NCI-H524 (cell line): ENCODE measurements around the gene PRDM5.
"Not testable (repeated sequence)": the region's sequence is repeated elsewhere in the genome, so short reads cannot be mapped to it uniquely, and the experiment has no call there.

Experiments
- DNase-seq, 2 experiments: peaks; one replicate each; lab custom pipeline; 2025; lab: John Stamatoyannopoulos, UW

Gene PRDM5

DNA sequence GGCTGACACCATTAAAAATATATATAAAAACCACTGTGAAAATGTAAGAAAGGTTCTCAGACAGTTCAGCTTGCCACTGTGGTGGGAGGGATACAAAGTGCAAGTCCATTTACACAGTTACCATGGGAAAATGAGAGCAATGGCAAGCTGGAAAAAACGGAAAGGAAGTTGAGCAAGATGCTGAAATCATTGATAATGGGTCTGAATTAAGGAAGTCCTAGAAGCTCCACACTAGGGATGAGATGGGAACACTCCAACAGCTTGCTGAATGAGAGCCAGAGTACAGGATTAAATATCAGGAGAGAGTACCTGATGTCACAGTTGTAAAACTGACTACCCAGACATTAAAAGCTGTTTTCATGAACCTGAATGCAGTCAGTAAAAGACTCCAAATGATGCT, 218.6 kb downstream of the PRDM5 start:
- DNase-seq, result peak; percentile 11 to 42

DNA sequence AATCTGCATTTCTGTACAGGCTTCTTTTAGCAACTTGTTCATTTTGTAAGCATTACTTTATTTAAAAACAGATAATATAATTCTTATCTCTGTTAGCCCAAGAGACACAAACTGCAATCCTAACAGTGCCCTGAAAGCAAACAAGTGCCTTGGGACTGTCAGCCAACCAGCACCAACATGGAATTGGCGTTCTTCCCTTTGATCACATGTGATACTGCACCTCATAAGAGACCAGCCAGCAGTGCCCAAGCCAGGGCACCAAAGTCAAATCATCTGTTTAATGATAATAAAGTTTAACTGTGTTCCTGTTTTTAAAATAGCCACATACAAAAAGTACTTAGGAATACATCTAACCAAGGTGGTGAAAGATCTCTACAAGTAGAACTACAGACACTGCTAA, 223.2 kb downstream of the PRDM5 start:
- no peak for DNase-seq

DNA sequence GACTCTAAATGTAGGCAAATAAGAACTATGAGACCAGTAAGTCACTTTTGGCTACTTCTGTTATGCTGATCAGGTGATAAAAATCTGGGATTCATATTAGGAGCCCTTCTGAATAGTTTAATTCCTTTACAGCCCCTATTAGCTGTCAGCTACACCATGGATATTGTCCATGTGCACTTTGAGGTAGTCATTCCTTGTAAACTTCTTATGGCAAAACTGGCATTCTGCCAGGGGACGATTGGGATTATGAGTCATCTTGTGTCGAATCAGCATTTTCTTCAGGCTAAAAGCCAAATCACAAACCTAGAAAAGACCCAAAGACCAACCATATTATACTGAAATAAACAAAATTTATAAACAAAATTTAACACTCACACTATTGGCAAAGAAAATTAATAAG, 227.6 kb downstream of the PRDM5 start:
- DNase-seq, result peak in 1 of 2 experiments; percentile 45

DNA sequence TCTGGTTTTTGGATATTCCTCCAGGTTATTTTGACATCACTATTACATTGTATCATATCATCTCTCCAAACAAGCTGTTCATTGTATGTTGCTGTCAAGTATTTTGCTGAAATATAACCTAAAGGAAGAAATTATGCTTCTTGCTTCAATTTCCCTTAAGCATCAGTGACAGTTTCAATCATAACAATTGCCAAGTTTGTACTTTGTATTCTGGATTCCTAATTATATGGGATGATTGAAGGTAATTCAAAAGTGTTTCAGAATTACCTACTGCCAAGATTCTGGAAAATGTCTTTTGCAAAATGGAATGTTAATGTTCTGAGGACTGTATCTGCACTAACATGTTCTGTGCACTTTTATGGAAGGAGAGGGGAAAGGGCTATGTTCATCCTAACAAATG, 228.7 kb downstream of the PRDM5 start:
- no peak for DNase-seq

DNA sequence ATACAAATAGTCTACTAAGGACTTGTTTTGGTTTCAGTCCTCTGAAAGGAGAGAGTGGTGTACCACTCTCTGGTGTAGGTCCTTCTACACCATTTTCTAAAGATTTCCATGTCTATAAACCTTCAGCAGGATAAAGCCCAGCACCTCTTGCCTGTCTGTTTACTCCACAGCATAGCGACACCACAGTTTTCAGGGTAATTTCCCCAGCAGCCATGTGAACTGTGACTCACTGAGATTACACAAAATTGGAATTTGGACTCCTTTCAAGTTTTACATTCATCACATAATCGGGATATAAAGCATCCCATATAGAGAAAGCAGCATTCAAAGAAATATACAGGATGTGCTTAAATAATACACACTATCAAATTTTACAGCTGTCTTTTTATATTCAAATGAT, 229.6 kb downstream of the PRDM5 start:
- no peak for DNase-seq

DNA sequence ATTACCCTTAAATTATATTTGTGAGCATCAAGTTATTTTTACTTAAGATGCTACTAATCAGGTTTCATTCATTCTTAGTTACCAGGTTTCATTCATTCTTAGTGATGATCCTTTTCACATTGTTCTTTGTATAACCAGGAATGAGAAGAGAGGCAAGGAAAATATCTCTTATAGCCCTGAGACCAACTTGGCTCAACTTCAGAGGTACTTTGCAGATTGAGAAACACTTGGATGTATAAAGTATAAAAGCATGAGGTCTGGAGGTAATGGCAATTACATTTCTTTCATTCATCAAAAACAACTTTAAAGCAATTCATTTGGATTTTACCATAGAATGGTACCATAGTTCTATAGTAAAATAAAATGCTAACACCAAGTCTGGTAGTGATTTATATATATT, 231.0 kb downstream of the PRDM5 start:
- no peak for DNase-seq

DNA sequence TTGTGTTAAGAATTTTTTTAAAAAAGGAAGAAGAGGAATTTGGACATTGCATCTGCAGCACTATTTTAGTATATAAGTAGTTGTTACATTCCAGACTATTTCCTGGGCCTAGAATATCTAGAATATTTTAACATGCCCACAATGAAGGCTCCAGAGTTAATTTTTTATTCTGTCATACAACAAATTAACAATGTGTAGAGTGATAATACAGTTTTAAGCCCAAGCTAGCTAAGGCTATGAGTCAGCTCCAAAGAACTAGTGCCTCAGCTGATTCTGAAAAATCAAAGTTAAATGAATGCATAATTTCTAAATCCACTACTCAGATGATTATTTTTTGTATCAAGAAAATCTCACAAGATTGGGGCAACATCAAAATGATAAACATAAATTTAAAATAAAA, 231.4 kb downstream of the PRDM5 start:
- no peak for DNase-seq

DNA sequence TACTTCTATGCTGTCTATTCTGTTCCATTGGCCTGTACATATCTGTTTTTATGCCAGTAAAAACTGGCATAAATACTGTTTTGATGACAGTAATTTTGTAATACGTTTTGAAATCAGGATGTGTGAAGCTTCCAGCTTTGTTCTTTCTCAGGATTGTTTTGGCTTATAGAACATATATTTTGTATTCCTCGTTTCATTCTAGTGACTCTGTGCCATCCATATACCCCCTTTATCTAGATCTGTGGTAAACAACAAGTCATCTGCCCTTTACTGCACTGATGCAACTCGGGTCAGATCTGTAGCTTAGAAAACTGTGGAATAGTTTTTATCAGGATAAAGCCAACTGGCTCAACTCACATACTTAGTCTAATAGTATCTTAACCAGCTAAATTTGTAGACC, 233.7 kb downstream of the PRDM5 start:
- no peak for DNase-seq

DNA sequence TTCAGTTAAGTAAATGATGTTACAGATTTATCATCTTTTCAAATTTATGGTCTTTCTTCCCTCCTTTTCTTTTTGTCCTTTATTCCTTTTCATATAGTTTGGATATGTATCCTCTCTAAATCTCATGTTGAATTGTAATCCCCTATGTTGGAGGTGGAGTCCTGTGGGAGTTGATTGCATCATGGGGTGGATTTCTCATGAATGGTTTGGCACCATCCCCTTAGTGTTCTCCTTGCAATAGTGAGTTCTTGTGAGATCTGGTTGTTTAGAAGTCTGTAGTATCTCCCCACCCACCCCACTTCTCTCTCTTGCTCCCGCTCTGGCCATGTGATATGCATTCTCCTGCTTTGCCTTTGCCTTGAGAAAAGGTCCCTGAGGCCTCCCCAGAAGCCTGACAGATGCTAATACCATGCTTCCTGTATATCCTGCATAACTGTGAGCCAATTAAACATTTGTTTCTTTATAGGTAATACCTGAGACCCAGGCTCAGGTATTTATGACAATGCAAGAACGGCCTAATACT, 236.7 kb downstream of the PRDM5 start:
- DNase-seq, result no peak

DNA sequence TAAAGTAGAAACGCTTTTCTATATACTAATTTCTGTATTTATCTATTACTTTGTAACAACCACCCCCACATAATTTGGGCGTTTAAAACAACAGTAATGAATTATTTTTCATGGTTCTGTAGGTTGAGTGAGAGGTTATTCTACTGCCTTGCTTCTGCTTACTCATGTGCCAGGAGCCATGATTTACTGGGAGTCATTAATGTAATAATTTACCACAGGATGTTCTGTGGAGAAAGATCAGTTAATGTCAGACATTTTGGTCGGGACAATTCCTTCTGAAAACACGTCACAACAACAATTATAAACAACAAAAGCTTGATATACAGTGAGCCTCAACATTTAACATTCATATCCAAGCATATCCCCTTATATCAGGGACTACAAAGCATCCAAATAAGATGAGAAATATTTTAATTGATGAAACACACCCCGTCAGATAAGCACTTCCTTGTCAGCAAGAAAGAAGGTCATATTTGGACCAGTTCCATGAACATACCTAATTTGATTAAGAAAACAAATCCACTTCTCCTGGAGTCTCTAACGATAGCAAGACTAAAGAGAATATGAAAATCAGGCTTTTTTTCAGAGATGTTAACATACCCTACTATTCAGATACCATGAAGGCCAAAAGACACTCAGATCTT, 238.5 kb downstream of the PRDM5 start:
- no peak for DNase-seq

DNA sequence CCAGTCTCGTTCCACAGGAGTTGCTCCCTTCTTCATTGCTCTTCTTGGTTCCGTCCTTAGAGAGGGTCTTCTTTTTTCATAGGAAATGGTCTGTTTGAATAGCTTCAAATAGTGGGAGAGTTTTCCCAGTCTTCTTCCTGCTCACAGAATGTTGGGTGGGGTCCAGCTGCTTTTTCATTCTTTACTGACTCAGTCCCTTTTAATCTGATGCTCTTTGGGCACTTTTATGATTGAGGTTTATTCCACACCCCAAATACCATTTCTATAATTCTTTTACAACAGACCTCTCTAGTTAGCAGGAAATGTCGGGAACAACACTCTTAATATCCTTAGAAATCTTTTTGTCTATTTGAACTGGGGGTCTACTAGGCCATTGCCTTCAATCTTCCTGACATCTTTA, 239.5 kb downstream of the PRDM5 start:
- DNase-seq, result no peak

DNA sequence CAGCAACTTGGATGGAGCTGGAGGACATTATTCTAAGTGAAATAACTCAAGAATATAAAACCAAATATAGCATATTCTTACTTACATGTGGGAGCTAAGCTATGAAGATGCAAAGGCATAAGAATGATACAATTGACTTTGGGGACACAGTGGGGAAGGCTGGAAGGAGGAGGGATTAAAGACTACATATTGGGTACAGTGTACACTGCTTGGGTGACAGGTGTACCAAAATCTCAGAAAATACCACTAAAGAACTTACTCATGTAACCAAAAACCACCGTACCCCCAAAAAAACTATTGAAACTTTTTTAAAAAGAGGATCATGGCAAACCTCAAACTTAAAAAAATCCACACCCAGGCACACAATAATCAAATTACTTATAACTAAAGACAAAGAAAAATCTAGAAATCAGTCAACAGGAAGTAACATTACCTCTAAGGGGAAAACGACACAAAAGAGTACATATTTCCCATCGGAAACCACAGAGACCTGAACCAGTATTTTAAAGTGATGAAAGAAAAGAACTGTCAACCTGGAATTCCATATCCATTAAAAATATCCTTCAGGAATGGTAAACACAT, 241.8 kb downstream of the PRDM5 start:
- no peak for DNase-seq

DNA sequence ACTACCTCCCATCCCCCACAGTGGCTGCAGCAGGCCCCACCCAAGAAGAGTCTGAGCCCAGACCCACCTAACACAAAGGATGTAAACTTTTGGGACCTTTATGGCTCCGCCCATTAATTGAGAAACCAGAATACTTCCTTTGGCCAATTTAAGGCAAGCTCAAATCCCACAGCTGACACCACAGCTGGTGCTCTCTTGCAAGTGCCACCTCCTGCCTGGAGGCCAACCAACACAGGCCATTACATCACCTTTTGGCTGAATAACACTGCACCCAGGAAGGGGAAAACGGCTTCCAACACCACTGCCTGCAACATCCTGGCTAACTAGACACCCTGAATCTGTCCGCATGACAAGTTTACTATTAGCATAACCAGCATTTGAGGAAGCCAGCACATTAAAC, 248.8 kb downstream of the PRDM5 start:
- no peak for DNase-seq

DNA sequence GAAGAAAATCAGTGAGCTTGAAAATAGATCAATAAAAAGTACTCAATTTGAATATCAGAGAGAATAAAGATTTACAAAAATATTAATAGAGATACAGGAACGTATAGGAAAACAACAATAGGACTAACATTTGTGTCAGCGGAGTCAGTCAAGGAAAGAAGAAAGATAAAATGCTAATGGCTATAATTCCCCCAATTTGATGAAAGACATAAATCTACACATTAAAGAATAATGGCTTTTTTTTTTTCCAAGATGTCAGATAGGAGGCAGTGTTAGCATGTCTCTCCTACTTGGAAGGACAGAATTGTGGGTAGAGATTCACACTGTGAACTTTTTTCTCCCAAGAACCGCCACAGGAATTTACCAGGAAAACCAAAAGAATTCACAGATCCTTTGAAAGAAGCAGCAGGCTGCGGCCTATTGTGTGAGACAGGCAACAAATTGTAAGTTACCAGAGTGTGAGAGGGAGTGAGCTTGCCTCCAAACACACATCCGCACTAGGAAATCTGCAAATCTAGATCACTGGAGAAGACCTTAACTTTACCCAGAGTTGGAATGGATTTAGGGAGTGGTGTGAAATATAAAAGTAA, 249.9 kb downstream of the PRDM5 start:
- DNase-seq, result no peak

DNA sequence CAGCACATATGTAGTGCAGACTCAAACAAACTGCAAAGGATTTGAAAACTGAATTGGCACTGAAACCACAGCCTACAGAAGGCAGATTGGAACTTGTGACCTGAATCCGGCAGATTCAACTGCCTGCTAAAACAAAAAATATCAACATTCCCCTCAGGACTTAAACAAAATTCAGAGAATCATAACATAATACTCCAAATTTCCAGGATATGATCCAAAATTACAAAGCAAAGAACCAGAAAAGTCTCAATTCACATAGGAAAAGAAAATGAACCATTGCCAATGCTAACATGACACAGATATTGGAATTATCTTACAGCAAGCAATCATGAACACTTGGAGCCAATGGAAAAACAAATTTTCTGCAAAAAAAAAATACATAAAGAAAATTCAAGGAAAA, 250.4 kb downstream of the PRDM5 start:
- no peak for DNase-seq

DNA sequence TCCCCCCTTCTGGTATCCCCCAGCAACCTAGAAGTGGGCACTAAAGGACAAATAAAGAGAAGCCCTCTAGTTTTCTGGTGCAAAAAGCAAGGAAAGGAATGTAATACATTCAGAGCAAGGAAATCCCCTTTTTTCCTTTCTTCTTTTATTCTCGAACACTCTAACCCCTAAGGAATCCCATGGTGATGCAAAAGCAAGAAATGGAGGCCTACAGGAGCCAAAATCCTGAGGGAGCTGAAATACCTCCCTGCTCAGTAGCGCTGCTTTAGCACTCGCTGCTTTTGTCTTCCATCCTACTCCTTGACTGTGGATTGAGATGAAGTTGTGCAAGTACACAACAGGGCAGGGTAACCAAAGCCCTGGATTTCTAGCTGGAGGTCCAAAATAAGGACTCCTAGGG, 251.0 kb downstream of the PRDM5 start:
- no peak for DNase-seq

DNA sequence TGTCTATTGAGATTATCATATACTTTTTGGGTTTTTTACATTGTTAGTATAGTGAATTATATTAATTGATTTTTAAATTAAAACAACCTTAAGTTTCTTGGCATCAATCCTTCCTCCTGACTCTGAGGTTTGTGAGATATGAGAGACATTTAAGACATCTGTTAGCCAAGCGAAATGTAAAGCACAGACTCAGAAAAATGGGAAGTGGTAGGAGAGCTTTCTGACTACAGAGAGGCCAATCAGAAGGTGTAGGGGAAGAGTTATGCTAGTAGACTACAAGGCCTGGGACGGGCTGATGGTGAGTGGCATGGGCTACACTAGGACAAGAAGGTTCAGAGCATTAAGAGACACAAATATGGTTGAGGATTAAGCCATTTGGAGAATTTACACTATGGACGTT, 255.4 kb downstream of the PRDM5 start:
- no peak for DNase-seq

DNA sequence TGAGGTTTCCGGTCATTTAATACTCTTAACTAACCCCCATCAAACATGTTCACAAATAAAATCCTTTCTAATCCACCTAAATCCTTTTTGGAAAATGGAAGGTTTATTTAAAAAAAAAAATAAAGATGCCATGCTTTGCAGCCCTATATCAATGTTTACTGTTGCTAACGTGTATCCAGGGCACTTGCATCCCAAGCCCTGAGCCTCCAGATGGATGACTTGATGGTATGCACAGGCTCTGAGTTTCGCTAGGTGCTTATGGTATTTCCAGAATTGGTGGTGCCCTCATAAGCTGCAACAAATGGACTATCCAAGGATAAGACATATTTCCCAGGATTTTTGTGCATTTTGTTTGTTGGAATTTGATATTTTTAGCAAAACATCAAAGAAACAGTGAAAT, 257.7 kb downstream of the PRDM5 start:
- DNase-seq, result peak; percentile 7 to 40

DNA sequence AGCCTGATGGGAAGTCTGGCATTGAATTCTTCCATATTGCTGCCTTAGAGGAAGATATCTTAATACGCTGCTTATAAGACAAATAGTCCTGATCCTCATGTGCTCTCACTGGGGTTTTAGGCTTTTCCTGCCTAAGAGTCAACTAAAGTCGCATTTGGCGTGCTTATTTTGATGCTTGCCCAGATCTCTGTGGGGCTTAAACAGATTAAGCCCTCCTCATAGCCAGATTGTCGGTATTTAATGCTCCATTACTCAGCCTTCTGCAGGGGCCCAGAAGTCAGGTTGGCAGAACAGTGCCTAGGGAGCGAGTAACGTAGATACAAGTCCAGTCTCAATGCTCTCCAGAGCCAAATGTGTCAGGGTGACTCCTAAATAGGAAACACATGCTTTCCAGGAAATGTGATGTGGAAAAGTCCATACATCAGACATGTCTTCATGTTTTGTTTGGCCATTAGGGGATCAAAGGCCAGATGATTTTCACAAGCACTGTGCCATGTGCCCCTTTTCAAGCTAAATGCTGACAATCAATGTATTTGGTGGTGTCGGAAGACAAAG, 262.8 kb downstream of the PRDM5 start:
- DNase-seq, result peak; percentile 86 to 93

DNA sequence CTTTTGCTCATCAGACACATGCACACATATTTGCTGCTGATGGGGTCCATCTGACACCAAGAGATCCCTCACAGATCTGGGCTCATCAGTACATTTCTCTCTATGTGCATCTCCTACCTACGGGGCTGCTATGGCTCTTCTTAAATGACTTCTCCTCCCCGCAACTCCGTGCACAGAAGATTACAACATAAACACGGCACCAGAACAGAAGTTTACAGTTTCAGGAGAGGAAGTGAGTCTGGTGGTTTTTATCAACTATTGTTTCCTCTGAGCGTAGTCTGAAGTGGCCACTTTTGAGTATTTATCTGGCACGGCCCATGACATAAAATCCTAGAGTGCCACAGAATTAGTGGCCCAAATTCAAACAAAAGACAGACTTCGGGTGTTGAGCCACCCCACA, 263.8 kb downstream of the PRDM5 start:
- DNase-seq, result peak in 1 of 2 experiments; percentile 54

DNA sequence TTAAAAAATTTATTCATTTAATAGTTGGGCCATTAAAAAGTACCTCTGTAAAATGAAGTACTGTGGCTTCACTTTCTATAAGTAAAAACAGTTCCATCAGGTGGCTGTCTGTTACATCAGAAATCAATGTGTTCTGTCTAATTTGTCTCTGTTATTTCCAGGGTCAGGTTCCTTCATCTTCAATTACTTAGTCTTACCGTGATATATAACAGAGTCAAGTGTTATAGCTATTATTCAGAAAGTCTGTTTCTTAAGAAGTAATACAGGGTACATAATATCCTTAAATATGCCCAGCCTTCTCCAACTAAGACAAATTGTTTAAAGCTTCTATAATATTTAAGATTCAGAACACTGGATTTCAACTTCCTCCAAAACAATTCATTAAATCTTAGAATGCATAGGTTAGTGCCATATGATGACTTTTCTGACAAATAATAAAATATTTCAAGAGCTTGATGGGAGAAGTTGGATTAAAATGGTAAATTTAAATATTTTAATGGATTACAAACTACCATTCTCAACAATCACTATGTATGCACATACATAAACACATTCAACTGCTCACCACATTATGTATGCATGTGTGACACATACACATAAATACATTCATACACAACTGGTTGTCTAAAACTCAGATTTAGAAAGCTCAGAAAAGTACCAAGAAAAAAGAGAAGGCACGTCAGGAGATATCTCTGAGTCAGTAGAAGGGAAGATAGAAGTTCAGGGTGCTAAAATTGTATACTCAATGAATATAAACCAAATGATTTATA, 268.5 kb downstream of the PRDM5 start:
- DNase-seq, result no peak

DNA sequence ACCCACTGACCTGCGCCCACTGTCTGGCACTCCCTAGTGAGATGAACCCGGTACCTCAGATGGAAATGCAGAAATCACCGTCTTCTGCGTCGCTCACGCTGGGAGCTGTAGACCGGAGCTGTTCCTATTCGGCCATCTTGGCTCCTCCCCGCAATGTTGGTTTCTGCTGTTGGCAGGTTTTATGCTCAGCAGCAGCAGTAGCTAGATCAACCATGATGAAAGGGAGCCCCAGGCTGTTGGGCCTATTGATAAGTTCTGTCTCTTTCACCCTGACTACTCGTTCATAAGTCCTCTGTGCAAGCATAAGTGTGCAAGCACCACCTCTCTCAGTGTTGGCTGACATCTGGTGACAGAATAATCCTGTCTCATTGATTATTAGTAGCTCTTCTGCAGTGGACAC, 274.2 kb downstream of the PRDM5 start:
- not testable (repeated sequence) for DNase-seq
